OCI-LY7 (cell line): ENCODE data around the gene EED. TPM values are rescaled to one million over a fixed set of nuclear protein-coding genes. Genes with fewer than 3 reads are reported as not detected.
"Not testable (repeated sequence)": the region's sequence is repeated elsewhere in the genome, so short reads cannot be mapped to it uniquely, and the experiment has no call there.

Source experiments
- BruUV-seq: library from RNA; stranded (reverse); fragments of 400-500 nt; replicated peaks from 2 replicates; lab custom pipeline; 2021; lab: Mats Ljungman, UMichigan
- CTCF ChIA-PET: fragments of 300-600 bp; sonication (Branson Sonifier 250); formaldehyde crosslinking; loops from one replicate; lab custom pipeline; 2022; ENCODE audit warnings: antibody characterized with exemption; ENCODE audit not compliant: unreplicated experiment; lab: Charles Lee
- POLR2A ChIA-PET: fragments of 300-600 bp; sonication (Branson Sonifier 250); formaldehyde crosslinking; loops from one replicate; lab custom pipeline; 2022; ENCODE audit warnings: antibody characterized with exemption; lab: Charles Lee
- DNase-seq: peaks from one replicate; pipeline ENCODE4 v3.0.0-alpha.2; 2015; ENCODE audit warnings: low spot score
- H2AFZ ChIP-seq: fragments of 200-600 bp; sonication (generic), shearing (Covaris generic); 2 replicates; pipeline ENCODE4 v1.6.1; 2014; ENCODE audit warnings: mild to moderate bottlenecking, antibody characterized with exemption, low read length, moderate library complexity
- H3K27ac ChIP-seq: fragments of 200-600 bp; sonication (generic); 2 replicates; pipeline ENCODE4 v1.5.1; 2014; ENCODE audit warnings: mixed run types, low read depth, mild to moderate bottlenecking, moderate library complexity, low read length, inconsistent platforms; ENCODE audit not compliant: poor library complexity, severe bottlenecking
- H3K36me3 ChIP-seq: fragments of 200-600 bp; sonication (generic); 2 replicates; pipeline ENCODE4 v1.6.1; 2014; ENCODE audit warnings: mild to moderate bottlenecking, antibody characterized with exemption, low read length, moderate library complexity, mixed read lengths; ENCODE audit not compliant: insufficient read depth
- H3K4me1 ChIP-seq: fragments of 200-600 bp; sonication (generic); 2 replicates; pipeline ENCODE4 v1.5.1; 2014; ENCODE audit warnings: mild to moderate bottlenecking, low read length; ENCODE audit not compliant: insufficient read depth, poor library complexity, severe bottlenecking
- H3K4me2 ChIP-seq: fragments of 200-600 bp; sonication (generic); 2 replicates; pipeline ENCODE4 v1.6.1; 2014; ENCODE audit warnings: mild to moderate bottlenecking, low read length
- H3K4me3 ChIP-seq: fragments of 200-600 bp; sonication (generic); 2 replicates; pipeline ENCODE4 v1.5.1; 2014; ENCODE audit warnings: mild to moderate bottlenecking, low read depth, low read length; ENCODE audit not compliant: poor library complexity, severe bottlenecking
- H3K79me2 ChIP-seq: fragments of 200-600 bp; sonication (generic); 2 replicates; pipeline ENCODE4 v1.6.1; 2016; ENCODE audit warnings: low read depth, mild to moderate bottlenecking, low read length, moderate library complexity, mixed read lengths; ENCODE audit not compliant: insufficient read depth
- H3K9me2 ChIP-seq: fragments of 200-600 bp; sonication (generic); 2 replicates; pipeline ENCODE4 v1.6.1; 2016; ENCODE audit warnings: mild to moderate bottlenecking, low read length, mixed read lengths; ENCODE audit not compliant: insufficient read depth
- H3K9me3 ChIP-seq: fragments of 200-600 bp; sonication (generic); 2 replicates; pipeline ENCODE4 v1.6.1; 2014; ENCODE audit warnings: mild to moderate bottlenecking, mixed run types, low read length, mixed read lengths
- H4K20me1 ChIP-seq: fragments of 200-600 bp; sonication (generic); 2 replicates; pipeline ENCODE4 v1.6.1; 2014; ENCODE audit warnings: mild to moderate bottlenecking, antibody characterized with exemption, low read length, moderate library complexity, mixed read lengths; ENCODE audit not compliant: insufficient read depth
- CTCF ChIP-seq: fragments of 200-600 bp; sonication (generic); conservative IDR thresholded peaks from 2 replicates; pipeline ENCODE4 v1.5.1; 2014; ENCODE audit warnings: mild to moderate bottlenecking, antibody characterized with exemption, low read length, moderate library complexity, mixed read lengths
- EZH2phosphoT487 ChIP-seq: fragments of 200-600 bp; sonication (generic); IDR thresholded peaks from 2 replicates; pipeline ENCODE4 v1.6.1; 2018; ENCODE audit warnings: low read depth, borderline replicate concordance, mild to moderate bottlenecking, mixed run types, antibody characterized with exemption, low read length, moderate library complexity, mixed read lengths
- intact Hi-C: fragments of 100-400 bp; cut with micrococcal nuclease; formaldehyde crosslinking; loops from one replicate; pipeline ENCODE4 v1.10.0; 2022; ENCODE audit not compliant: unreplicated experiment
- total RNA-seq, 2 experiments: library from RNA; depleted of rRNA in 1 of 2; stranded (reverse); fragments of >200 nt in 1 of 2; shearing (Covaris generic) in 1 of 2; gene quantifications; 2 replicates each; pipeline ENCODE4 v1.2.3, GENCODE V29; 2014 to 2022

EED gene
- total RNA-seq, 2 experiments from 2014 or later = 25.2 to 40.2 TPM

- Histone ChIP-seq H3K9me2 (no peaks in the 10 kb centered on the region), H3K4me2 (no peak overlapping the region), H3K4me3 (no peak overlapping the region), H4K20me1 (no peaks in the 10 kb centered on the region), H3K36me3 (no peaks in the 10 kb centered on the region), H2AFZ (no peak overlapping the region), H3K9me3 (no peaks in the 10 kb centered on the region), H3K27ac (no peak overlapping the region), H3K4me1 (no peaks in the 10 kb centered on the region), H3K79me2 (no peaks in the 10 kb centered on the region)
- TF ChIP-seq EZH2phosphoT487 (no peak), CTCF (no peak)
- DNase-seq = no peak
- intact Hi-C loops = no loop called here
- BruUV-seq = no TSS peak
- POLR2A ChIA-PET = no interaction called here
- CTCF ChIA-PET = no interaction called here
Observed at GRCh38 chr11:86228269-86229038, 16.1 kb upstream of the EED start.

- H3K36me3 ChIP-seq, H3K27ac ChIP-seq, H2AFZ ChIP-seq, H3K4me3 ChIP-seq, H3K79me2 ChIP-seq, BruUV-seq, H4K20me1 ChIP-seq, intact Hi-C loops, CTCF ChIA-PET, H3K4me1 ChIP-seq, H3K9me3 ChIP-seq, DNase-seq, H3K9me2 ChIP-seq, H3K4me2 ChIP-seq: not testable (repeated sequence)
- POLR2A ChIA-PET = interaction anchor here (0.6 kb wide), 1 partner anchor 200 kb away, joined by 4 read pairs; no protein-coding TSS in a partner anchor
Observed at GRCh38 chr11:86229039-86229330, 15.6 kb upstream of the EED start.

GRCh38 chr11:86230179-86230804 is 14.3 kb upstream of the EED start:
- no TSS peak for BruUV-seq
- no peaks in the 10 kb centered on the region for H3K9me2 ChIP-seq
- H3K79me2 ChIP-seq = no peaks in the 10 kb centered on the region
- H3K4me3 ChIP-seq = no peak overlapping the region
- no peaks in the 10 kb centered on the region for H3K9me3 ChIP-seq
- DNase-seq = no peak
- H4K20me1 ChIP-seq = no peaks in the 10 kb centered on the region
- H3K27ac ChIP-seq = no peak overlapping the region
- ChIA-PET POLR2A (interaction anchor here (0.8 kb wide), 1 partner anchor 12 kb away, joined by 3 read pairs; no protein-coding TSS in a partner anchor), CTCF (no interaction called here)
- no peaks in the 10 kb centered on the region for H3K36me3 ChIP-seq
- no peaks in the 10 kb centered on the region for H3K4me1 ChIP-seq
- intact Hi-C loops = no loop called here
- H3K4me2 ChIP-seq = no peak overlapping the region
- no peak for TF ChIP-seq EZH2phosphoT487
- no peak for TF ChIP-seq CTCF
- no peak overlapping the region for H2AFZ ChIP-seq
